A673 (cell line): ENCODE results near the gene SSC5D.

Experiments
- EZH2 ChIP-seq: fragments of 200-600 bp; sonication (generic); IDR thresholded peaks from 2 replicates; pipeline ENCODE4 v1.6.1; 2017; ENCODE audit warnings: borderline replicate concordance, low read depth, mild to moderate bottlenecking, mixed read lengths, antibody characterized with exemption, low read length; ENCODE audit not compliant: poor library complexity, severe bottlenecking
- TF ChIP-seq, protein P1 (sequence below): fragments of 300-800, 200-600 bp; sonication (generic); conservative IDR thresholded peaks from 2 replicates; pipeline ENCODE4 v1.5.1; 2017; ENCODE audit warnings: low read depth, mild to moderate bottlenecking, antibody characterized with exemption, low read length, moderate library complexity, mixed read lengths

DNA sequence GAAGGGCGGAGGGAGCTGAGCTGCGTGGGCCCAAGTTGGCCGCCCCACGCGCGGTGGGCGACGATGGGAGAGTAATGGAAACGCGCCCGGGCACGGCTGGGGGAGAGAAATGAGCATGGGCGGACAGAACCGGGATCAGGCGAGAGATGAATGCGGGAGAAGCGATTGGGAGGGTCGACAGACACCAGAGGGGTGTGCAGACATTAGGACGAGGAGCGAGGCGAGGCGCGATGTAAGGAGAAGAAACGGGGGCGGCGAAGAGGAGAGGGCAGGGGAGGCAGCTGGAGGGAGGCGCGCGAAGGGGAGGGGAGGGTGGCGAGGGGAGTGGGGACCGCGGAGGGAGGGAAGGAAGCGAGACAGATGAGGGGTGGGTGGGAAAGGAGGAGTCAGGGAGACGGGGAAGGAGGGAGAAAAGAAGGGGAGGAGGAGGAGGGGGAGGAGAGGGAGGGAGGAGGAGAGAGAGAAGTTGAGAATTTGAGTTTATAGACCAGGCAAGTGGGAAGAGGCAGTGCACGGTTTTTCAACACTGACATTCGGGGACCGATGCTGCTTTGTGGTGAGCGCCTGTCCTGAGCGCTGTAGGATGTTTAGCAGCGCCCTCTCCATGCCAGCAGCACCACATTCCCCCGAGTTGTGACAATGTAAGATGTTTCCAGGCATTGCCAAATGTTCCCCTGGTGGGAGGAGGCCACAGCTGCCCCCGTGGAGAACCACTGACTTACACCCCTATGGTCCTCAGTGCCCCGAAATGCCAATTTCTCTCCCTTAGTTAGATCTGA is 45.0 kb upstream of the SSC5D start, which contains the start of gene SHISA7:
- TF ChIP-seq, protein P1, sequence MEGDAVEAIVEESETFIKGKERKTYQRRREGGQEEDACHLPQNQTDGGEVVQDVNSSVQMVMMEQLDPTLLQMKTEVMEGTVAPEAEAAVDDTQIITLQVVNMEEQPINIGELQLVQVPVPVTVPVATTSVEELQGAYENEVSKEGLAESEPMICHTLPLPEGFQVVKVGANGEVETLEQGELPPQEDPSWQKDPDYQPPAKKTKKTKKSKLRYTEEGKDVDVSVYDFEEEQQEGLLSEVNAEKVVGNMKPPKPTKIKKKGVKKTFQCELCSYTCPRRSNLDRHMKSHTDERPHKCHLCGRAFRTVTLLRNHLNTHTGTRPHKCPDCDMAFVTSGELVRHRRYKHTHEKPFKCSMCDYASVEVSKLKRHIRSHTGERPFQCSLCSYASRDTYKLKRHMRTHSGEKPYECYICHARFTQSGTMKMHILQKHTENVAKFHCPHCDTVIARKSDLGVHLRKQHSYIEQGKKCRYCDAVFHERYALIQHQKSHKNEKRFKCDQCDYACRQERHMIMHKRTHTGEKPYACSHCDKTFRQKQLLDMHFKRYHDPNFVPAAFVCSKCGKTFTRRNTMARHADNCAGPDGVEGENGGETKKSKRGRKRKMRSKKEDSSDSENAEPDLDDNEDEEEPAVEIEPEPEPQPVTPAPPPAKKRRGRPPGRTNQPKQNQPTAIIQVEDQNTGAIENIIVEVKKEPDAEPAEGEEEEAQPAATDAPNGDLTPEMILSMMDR: no peak
- TF ChIP-seq EZH2: no peak
